Tongue (tissue), 2 donors: ENCODE results near the gene PNMA8B. TPM values are rescaled to one million over a fixed set of nuclear protein-coding genes. Genes with fewer than 3 reads are reported as not detected.

Experiments used
- DNase-seq: peaks from one replicate; pipeline ENCODE4 v3.0.0-alpha.2; 2015
- total RNA-seq: library from RNA; depleted of rRNA; stranded (reverse); fragments of >200 nt; gene quantifications from one replicate; pipeline ENCODE4 v1.2.3, GENCODE V29; 2014

Gene PNMA8B
- total RNA-seq, 1 donor from 2014 or later = 2.6 TPM

DNA sequence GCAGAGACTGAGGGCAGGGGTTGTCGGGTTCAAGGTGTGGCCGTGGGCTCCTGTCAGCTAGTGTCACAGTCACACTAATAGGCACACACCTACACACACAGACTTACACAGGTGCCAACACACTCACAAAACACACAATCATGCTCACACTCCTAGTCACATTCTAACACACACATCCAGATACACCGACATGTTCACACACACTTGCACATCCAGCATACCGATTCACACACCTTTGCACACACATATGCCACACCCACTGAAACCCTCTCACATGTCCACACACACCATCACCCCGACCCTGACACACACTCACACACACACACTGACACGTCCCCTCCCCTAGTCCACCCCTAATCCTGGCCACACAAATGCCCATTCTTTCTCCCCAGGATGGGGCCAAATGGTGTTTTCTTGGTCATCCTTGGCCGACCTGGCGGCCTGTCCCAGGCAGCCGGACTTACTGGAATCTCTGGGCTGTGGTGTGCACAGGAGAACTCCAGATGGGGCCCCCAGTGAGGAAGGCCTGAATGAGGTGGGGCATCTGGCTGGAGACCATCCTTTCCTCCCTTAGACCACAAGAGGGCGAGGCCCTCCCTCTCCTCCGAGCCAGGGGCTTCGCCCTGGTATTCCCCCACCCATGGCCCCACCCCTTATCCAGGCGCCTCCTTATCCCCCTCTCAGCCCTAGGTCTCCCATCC, 19.1 kb upstream of the PNMA8B start:
- DNase-seq = no peak

- DNase-seq = peak; percentile 89
Observed at GRCh38 chr19:46513461-46514236, 18.0 kb upstream of the PNMA8B start.

DNA sequence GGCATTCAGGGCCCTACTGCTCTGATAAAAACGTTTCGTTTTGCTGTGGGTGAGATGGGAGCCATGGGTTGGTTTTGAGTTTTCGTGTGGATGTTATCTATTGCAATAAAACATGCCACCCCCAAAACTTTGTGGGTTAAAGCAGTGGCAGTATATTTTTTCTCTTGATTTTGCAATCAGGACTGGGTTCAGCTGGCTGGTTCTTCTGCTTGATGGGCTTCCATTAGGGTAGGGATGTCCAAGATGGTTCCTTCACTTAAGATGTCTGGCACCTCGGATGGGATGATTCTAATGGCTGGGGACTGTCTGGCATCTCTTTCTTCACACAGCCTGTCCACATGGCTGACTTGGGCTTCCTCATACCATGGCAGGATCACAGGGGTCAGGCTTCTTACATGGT, 15.6 kb upstream of the PNMA8B start:
- no peak for DNase-seq

GRCh38 chr19:46508206-46508605, 12.5 kb upstream of the PNMA8B start:
- DNase-seq = no peak

DNA sequence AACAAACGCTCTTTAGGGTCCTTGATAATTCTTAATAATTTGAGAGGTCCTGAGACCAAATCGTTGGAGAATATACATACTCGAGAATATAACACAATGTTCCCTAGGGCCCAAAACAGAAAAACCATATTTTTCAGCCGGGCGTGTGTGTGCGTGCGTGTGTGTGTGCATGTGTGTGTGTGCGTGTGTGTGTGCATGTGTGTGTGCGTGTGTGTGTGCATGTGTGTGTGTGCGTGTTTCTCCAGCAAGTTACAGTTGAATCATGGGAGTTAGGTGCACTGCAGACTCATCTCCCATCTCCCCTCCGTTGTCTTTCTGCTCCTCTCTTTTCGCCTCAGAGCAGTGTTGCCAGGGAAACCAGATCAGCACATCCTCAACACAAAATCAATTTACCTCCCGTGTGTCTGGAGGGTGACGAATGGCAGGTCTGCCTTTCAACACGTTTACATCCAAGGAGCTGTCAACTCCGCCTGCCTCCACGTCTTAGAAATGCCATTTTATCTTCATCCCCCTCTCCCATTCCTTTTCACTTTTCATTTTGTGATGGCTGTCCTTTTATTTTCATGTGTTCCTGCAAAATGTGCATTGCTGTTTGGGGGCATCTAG, 8.3 kb upstream of the PNMA8B start:
- DNase-seq = peak; percentile 55

GRCh38 chr19:46502891-46503290, 7.2 kb upstream of the PNMA8B start:
- no peak for DNase-seq

- no peak for DNase-seq
Observed at GRCh38 chr19:46499692-46500091, 4.0 kb upstream of the PNMA8B start.

- DNase-seq = no peak
Observed at GRCh38 chr19:46497773-46498172, 2.1 kb upstream of the PNMA8B start.

- DNase-seq = peak; percentile 61
Observed at GRCh38 chr19:46496886-46497285, 1.2 kb upstream of the PNMA8B start.

- no peak for DNase-seq
Observed at GRCh38 chr19:46496304-46496703, 637 bp upstream of the PNMA8B start.

GRCh38 chr19:46494941-46495785, 504 bp downstream of the PNMA8B start:
- DNase-seq = no peak

DNA sequence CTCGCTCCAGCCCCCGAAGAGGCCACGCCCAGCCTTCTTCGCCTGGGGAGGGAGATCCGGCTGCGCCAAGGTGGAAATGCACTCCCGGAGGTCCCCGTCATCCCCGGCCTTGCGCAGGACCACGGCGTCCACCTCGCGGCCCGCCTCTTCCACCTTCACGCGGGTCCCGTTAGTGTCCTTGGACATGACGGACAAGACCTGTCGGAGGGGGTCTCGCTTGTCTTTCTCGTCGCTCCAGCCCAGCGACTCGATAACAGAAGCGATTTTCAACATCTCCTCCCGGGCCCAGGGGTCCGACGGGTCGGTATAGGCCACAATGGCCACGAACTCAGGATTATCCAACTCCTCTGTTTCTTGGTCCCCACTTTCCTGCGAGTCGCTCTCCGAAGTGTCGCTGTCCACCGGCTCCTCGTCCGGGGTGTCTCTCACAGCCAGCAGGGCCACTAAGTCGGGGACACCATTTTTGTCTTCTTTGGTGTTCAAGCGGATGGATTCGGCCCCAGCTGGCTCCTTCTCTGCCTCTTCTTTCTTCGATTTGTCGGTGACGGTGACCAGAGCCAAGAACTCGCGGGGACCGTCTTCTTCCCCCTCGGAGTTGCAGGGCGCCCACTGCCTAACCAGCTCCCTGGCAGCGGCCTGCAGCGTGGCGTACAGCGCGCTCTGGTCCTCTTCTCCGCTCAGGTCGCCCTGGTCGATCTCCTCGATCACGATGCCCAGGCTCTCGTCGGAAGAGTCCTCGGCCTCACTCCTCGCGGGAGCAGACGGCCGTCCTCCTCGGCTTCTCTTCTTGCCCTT, 1.3 kb downstream of the PNMA8B start:
- no peak for DNase-seq

DNA sequence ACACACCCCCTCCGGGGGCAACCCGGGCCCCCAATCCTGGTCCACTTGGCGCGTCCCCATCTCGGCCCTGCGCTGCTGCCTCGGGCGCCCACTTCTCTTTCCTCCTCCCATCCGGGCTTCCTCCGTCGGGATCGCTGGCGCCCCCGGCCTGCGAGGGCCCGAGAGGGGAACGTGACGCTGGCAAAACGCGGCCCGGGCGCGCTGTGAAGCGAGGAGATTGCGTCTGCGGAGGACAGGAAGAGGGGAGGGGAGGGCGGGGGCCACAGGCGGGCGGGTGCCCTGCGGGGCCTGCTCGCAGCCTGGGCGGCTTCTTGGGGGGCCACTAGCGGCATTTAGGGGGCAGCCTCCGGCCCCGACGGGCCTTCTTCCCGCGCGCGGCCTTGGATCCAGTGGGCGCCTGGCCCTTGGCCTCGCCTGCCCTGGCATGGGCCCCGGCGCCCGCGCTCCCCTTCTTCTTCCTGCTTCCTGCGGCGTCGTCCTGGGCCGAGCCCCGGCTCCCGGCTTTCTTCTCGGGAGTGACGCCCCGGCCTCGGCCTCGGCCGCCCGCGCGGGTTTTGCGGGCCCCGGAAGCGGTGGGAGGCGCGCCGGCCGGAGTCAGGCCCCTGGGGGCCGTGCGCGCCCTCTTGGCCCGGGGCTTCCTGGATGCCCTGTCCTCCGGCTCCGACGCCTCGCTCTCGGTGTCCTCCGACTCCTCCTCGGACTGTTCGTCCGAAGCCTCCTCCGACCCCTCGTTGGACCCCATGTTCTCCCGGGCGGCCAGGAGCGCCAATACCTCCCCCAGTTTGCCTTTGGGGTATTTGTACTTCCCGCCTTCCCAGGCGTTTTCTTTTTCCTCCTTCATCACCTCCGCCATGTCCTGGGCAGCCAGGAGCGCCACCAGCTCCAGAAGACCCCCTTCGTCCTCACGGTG, 2.2 kb downstream of the PNMA8B start:
- DNase-seq = no peak

GRCh38 chr19:46492841-46493235, 2.8 kb downstream of the PNMA8B start:
- DNase-seq = no peak

DNA sequence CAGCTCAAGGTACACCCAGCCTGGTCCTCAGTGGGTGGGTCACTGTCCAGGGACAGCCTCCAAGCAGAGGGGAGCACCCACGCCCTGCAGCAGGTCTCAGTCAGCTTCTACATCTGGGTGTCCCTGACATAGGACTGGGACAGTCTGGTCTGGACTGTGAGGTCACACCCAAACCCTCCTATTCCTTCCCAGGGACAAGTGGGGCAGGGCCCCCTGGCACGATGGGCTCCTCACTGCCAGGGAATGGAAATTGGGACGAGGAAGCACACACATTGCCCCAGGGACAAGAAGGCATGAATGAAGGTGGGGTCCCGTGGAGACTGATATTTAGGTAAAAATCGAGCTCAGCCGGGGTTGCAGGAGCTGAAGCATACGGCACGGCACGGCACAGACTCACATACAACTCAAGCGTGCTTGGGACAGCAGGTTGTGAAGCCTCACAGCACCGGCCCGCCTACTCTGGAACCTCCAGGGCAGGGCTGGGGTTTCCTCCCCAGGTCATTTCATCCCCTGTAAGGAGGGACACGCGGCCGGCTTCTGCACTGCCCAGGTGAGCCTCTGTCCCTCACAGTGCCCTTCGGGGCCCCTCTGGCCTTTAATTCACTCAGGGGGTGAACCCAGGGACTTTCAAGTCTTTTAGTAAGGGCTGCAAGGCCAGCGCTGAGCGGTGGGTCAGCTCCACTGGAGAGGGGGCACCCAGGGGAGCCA, 3.5 kb downstream of the PNMA8B start:
- no peak for DNase-seq

- no peak for DNase-seq
Observed at GRCh38 chr19:46490774-46491173, 4.9 kb downstream of the PNMA8B start.

DNA sequence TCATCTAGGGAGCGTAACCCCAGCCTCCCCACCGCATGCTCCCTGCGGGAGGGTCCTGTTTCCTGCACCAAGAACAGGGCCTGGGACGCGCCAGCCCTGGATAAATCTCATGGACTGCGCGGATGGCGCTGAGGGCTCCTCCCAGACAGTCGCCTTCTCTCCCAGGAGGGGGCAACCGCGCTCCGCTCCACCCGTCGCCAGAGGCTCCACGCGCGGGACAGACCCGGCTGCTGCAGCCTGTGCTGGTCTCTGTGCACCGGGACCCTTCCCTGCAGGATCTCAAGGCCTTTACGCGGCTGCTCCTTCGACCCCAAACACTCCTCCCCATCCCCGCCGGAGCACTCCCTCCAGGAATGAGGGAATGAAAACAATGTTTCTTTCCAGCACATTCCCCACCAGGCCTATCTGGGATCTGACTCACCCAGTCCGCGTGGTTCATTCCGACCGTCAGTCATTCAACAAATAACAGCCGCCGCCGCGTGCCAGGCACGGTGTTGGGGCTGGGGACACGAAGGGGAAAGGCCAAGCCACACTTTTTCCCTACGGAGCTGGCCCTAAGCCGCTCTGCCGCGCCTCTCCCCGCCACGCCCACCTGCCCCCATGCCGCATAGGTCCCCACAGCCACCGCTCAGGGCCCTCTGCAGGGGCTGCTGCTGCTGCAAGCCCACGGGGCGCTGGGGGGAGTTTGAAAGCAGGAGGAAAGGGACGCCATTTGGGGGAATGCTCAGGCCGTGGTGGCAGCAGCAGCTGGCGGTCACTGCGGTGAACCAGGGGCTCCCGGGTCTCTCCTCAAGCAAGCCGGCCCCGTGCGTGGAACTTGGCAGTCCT, 6.0 kb downstream of the PNMA8B start:
- peak; percentile 69 for DNase-seq

DNA sequence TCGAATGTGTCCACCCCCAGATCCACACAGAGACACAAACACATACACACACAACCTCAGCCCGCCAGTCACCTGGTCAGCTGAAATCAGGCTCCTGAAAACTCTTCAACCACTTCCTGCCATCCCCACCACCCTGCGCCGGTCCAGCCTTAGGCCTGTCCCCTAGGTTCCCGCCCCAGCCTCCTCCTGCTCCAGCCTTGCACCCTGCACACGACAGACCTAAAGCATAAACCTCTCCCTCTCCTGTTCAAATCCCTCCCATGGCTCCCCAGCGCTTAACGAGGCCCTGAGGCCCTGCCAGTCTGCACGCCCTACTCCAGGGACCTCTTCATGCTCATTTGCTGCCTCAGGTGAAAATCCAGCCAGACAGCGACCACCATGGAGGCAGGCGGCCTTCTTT, 7.1 kb downstream of the PNMA8B start:
- DNase-seq = no peak
